HEK293T (cell line): ENCODE data around the gene TP63.
"Not testable (repeated sequence)": the region's sequence is repeated elsewhere in the genome, so short reads cannot be mapped to it uniquely, and the experiment has no call there.

ENCODE experiments used
- BHLHE40 ChIP-seq: fragments of 450-650 bp; IDR thresholded peaks from 2 replicates; pipeline ENCODE4 v1.6.1; 2016; ENCODE audit warnings: mild to moderate bottlenecking, moderate library complexity, borderline replicate concordance
- FOXA1 ChIP-seq: fragments of 450-650 bp; IDR thresholded peaks from 2 replicates; pipeline ENCODE4 v1.6.1; 2016; ENCODE audit warnings: mild to moderate bottlenecking
- FOXM1 ChIP-seq: fragments of 450-650 bp; IDR thresholded peaks from 2 replicates; pipeline ENCODE4 v1.6.1; 2017; ENCODE audit warnings: mild to moderate bottlenecking, borderline replicate concordance
- HDGF ChIP-seq: fragments of 450-650 bp; IDR thresholded peaks from 2 replicates; pipeline ENCODE4 v1.6.1; 2017; ENCODE audit warnings: antibody characterized with exemption, borderline replicate concordance
- SUZ12 ChIP-seq: fragments of 450-650 bp; IDR thresholded peaks from 2 replicates; pipeline ENCODE4 v1.6.1; 2016; ENCODE audit warnings: mild to moderate bottlenecking
- TF ChIP-seq, protein P1 (sequence below): fragments of 450-650 bp; IDR thresholded peaks from 2 replicates; pipeline ENCODE4 v1.6.1; 2016

GRCh38 chr3:189612641-189613040, 18.5 kb upstream of the TP63 start:
- TF ChIP-seq SUZ12, FOXA1, BHLHE40, HDGF, FOXM1: not testable (repeated sequence)
- TF ChIP-seq, protein P1, sequence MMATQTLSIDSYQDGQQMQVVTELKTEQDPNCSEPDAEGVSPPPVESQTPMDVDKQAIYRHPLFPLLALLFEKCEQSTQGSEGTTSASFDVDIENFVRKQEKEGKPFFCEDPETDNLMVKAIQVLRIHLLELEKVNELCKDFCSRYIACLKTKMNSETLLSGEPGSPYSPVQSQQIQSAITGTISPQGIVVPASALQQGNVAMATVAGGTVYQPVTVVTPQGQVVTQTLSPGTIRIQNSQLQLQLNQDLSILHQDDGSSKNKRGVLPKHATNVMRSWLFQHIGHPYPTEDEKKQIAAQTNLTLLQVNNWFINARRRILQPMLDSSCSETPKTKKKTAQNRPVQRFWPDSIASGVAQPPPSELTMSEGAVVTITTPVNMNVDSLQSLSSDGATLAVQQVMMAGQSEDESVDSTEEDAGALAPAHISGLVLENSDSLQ, result not testable (repeated sequence)
